Measurements from ENCODE around the gene TEAD2. TPM values are rescaled to one million over a fixed set of nuclear protein-coding genes. Genes with fewer than 3 reads are reported as not detected.

TEAD2 gene
- total and polyA plus RNA-seq, 9 of the 15 experiments (the other 6 are each of a cell fraction or from before 2014, with no cell fraction given) = 1.6 to 27.0 (median 13.9) TPM

- TF ChIP-seq BCLAF1 (IDR thresholded peaks at IDR 0.05; ENCODE audit: borderline replicate concordance in 1 of 2, control insufficient read depth in 1 of 2, low read depth in 2 of 2, low read length in 1 of 2) (no peak), GATAD2B (IDR thresholded peaks at IDR 0.05; ENCODE audit: borderline replicate concordance) (no peak), PML (IDR thresholded peaks at IDR 0.05; ENCODE audit: low read length) (no peak), MAX (CRISPR knock-in tag; IDR thresholded peaks at IDR 0.05) (no peak), ZKSCAN3 (CRISPR knock-in tag; IDR thresholded peaks at IDR 0.05) (no peak), MTA2 (IDR thresholded peaks at IDR 0.05; ENCODE audit: low read depth) (no peak), HSF4 (CRISPR knock-in tag; IDR thresholded peaks at IDR 0.05; ENCODE audit: borderline replicate concordance) (no peak), ZNF3 (CRISPR knock-in tag; IDR thresholded peaks at IDR 0.05) (no peak), TAF1 (IDR thresholded peaks at IDR 0.05; ENCODE audit: control insufficient read depth, extremely low read depth, insufficient read depth, low read length, severe bottlenecking) (no peak), IFI16 (CRISPR knock-in tag; IDR thresholded peaks at IDR 0.05) (no peak), XRCC5 (IDR thresholded peaks at IDR 0.05; ENCODE audit: low read depth, low read length) (no peak), RBM17 (IDR thresholded peaks at IDR 0.05; ENCODE audit: borderline replicate concordance, low read depth, low read length) (no peak), ZFPM2 (CRISPR knock-in tag; IDR thresholded peaks at IDR 0.05) (no peak), USF2 (CRISPR knock-in tag; IDR thresholded peaks at IDR 0.05) (peak; percentile 93), SMARCC2 (IDR thresholded peaks at IDR 0.05; ENCODE audit: low read depth) (no peak), MTA1 (IDR thresholded peaks at IDR 0.05; ENCODE audit: borderline replicate concordance) (no peak), RNF2 (IDR thresholded peaks at IDR 0.05) (no peak), ZNF431 (CRISPR knock-in tag; IDR thresholded peaks at IDR 0.05) (no peak), SMAD4 (CRISPR knock-in tag; conservative IDR thresholded peaks at IDR 0.05) (no peak), GABPB2 (CRISPR knock-in tag; conservative IDR thresholded peaks at IDR 0.05) (no peak), FOXK2 (conservative IDR thresholded peaks at IDR 0.05 in 1 of 2, IDR thresholded peaks at IDR 0.05 in 1 of 2; ENCODE audit: low read depth in 2 of 2) (no peak), POLR3A (IDR thresholded peaks at IDR 0.05; ENCODE audit: borderline replicate concordance, extremely low read depth, insufficient read depth, insufficient read length) (no peak), MLLT1 (IDR thresholded peaks at IDR 0.05) (no peak), E2F4 (CRISPR knock-in tag; IDR thresholded peaks at IDR 0.05; ENCODE audit: low read depth) (no peak)
These were observed 14.4 kb downstream of the TEAD2 start (continued) for GRCh38 chr19:49347835-49348234.

Data from K562 (cell line).